Measurements from ENCODE around the gene CPNE2. TPM values are rescaled to one million over a fixed set of nuclear protein-coding genes. Genes with fewer than 3 reads are reported as not detected.

CPNE2 gene
- polyA plus RNA-seq, 2 of the 4 experiments (the other 2 are of a cell fraction): 36.7 TPM

DNA sequence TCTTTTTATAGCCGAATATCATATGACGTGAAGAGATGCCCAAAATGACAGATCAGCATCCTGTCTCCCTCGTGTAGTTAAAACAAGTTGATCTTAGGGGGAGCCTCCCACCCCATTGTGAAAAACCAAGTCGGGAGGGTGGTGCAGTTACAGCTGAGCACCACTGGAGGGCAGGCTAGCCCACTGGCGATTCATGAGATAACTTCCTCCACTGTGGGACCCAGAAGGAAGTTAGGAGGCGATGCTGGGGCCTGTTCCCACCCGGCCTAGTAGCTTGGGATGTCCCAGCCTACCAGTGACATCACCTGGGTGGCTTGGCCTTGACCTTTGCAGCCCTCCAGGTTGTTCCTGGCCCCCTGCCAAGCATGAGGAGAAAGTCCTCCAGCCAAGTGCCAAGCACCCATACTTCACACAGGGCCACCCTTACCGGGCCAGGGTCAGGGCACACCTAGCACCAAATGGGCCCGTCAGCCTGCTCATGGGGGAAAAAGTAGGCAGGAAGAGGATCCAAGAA lies 8.1 kb upstream of the CPNE2 start:
- peak; percentile 81 to 93 for DNase-seq (ENCODE audit: low read depth in 1 of 2, low spot score in 1 of 2)
- Histone ChIP-seq H3K4me1 (no peaks in the 10 kb centered on the region), H3K4me2 (0 out of 3 replicates have a peak overlapping the region, but pooled peaks have one; percentile 3), H3K9me3 (no peaks in the 10 kb centered on the region), H3K4me3 (no peak overlapping the region), H3K27ac (peak overlapping the region in 1 of 2 experiments; percentile 56; a peak in 3 of 6 replicates)
- WGBS (ENCODE audit: missing lambda C conversion rate): 19% methylated on average over 9 of the region's 9 CpGs
- TF ChIP-seq E2F6 (IDR thresholded peaks at IDR 0.05; ENCODE audit: borderline replicate concordance, low read depth) (no peak), ZC3H11A (IDR thresholded peaks at IDR 0.05) (no peak), MAFK (IDR thresholded peaks at IDR 0.05; ENCODE audit: partially characterized antibody) (peak; percentile 65), TP53 (CRISPR knock-in tag; IDR thresholded peaks at IDR 0.05) (0 out of 2 replicates have a peak, but pooled peaks have one; percentile 35), SMC3 (IDR thresholded peaks at IDR 0.05) (peak; percentile 80), RAD21 (conservative IDR thresholded peaks at IDR 0.05 in 1 of 2, IDR thresholded peaks at IDR 0.05 in 1 of 2) (peak; percentile 86 to 90), JUNB (IDR thresholded peaks at IDR 0.05) (no peak), RFX5 (IDR thresholded peaks at IDR 0.05) (no peak), KDM5A (IDR thresholded peaks at IDR 0.05) (no peak), NFE2L2 (conservative IDR thresholded peaks at IDR 0.05; ENCODE audit: low read length) (no peak), ZSCAN20 (CRISPR knock-in tag; IDR thresholded peaks at IDR 0.05) (no peak)
- TF ChIP-seq, protein P1, sequence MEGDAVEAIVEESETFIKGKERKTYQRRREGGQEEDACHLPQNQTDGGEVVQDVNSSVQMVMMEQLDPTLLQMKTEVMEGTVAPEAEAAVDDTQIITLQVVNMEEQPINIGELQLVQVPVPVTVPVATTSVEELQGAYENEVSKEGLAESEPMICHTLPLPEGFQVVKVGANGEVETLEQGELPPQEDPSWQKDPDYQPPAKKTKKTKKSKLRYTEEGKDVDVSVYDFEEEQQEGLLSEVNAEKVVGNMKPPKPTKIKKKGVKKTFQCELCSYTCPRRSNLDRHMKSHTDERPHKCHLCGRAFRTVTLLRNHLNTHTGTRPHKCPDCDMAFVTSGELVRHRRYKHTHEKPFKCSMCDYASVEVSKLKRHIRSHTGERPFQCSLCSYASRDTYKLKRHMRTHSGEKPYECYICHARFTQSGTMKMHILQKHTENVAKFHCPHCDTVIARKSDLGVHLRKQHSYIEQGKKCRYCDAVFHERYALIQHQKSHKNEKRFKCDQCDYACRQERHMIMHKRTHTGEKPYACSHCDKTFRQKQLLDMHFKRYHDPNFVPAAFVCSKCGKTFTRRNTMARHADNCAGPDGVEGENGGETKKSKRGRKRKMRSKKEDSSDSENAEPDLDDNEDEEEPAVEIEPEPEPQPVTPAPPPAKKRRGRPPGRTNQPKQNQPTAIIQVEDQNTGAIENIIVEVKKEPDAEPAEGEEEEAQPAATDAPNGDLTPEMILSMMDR (IDR thresholded peaks at IDR 0.05): peak; percentile 90
- ChIA-PET POLR2A (no interaction called here), CTCF (interaction anchor here (0.7 to 10.5 kb wide), 58 partner anchors 8 to 438 kb away, joined by 3 to 101 read pairs (median 4); partner anchors contain the start of genes CETP, CPNE2, PSME3IP1 and RSPRY1)
- peak; percentile 67 to 87 for ATAC-seq
- peak; percentile 63 for FAIRE-seq

- POLR2A ChIA-PET: no interaction called here
- no peak for FAIRE-seq
- TF ChIP-seq ELK1 (IDR thresholded peaks at IDR 0.05; ENCODE audit: low read depth, low read length): no peak
- no peak for TF ChIP-seq EHMT2 (IDR thresholded peaks at IDR 0.05; ENCODE audit: low read depth)
- TF ChIP-seq PBX3 (IDR thresholded peaks at IDR 0.05): no peak
- TF ChIP-seq TP53 (CRISPR knock-in tag; IDR thresholded peaks at IDR 0.05): no peak
- TF ChIP-seq HOXB5 (CRISPR knock-in tag; IDR thresholded peaks at IDR 0.05): no peak
- no peak for TF ChIP-seq ESRRA (IDR thresholded peaks at IDR 0.05; ENCODE audit: borderline replicate concordance, low read length)
- TF ChIP-seq HOXA7 (CRISPR knock-in tag; IDR thresholded peaks at IDR 0.05): no peak
- no peak for TF ChIP-seq EP300 (IDR thresholded peaks at IDR 0.05)
- TF ChIP-seq RARB (CRISPR knock-in tag; IDR thresholded peaks at IDR 0.05): no peak
- TF ChIP-seq, protein P2, sequence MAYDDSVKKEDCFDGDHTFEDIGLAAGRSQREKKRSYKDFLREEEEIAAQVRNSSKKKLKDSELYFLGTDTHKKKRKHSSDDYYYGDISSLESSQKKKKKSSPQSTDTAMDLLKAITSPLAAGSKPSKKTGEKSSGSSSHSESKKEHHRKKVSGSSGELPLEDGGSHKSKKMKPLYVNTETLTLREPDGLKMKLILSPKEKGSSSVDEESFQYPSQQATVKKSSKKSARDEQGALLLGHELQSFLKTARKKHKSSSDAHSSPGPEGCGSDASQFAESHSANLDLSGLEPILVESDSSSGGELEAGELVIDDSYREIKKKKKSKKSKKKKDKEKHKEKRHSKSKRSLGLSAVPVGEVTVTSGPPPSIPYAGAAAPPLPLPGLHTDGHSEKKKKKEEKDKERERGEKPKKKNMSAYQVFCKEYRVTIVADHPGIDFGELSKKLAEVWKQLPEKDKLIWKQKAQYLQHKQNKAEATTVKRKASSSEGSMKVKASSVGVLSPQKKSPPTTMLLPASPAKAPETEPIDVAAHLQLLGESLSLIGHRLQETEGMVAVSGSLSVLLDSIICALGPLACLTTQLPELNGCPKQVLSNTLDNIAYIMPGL (CRISPR knock-in tag; IDR thresholded peaks at IDR 0.05; ENCODE audit: borderline replicate concordance): no peak
- no peak for TF ChIP-seq CHD2 (IDR thresholded peaks at IDR 0.05; ENCODE audit: low read length, partially characterized antibody)
- no peak for TF ChIP-seq HOXB13 (CRISPR knock-in tag; IDR thresholded peaks at IDR 0.05; ENCODE audit: low read depth)
- no peak for TF ChIP-seq ZNF302 (CRISPR knock-in tag; IDR thresholded peaks at IDR 0.05)
- TF ChIP-seq HEYL (CRISPR knock-in tag; IDR thresholded peaks at IDR 0.05): no peak
- TF ChIP-seq E2F6 (IDR thresholded peaks at IDR 0.05; ENCODE audit: borderline replicate concordance, low read depth): no peak
- TF ChIP-seq POLR2AphosphoS2 (conservative IDR thresholded peaks at IDR 0.05; ENCODE audit: low read length): no peak
These were observed 7.4 kb upstream of the CPNE2 start for GRCh38 chr16:57084996-57085395.

More at GRCh38 chr16:57084996-57085395, 7.4 kb upstream of the CPNE2 start:
- H3K4me2 ChIP-seq: no peak overlapping the region
- DNase-seq (ENCODE audit: low read depth in 1 of 2, low spot score in 1 of 2) (no peak), ATAC-seq (no peak)
- no peak overlapping the region for H3K4me3 ChIP-seq
- no peaks in the 10 kb centered on the region for H3K4me1 ChIP-seq
- no peaks in the 10 kb centered on the region for H3K9me3 ChIP-seq
- H3K27ac ChIP-seq: no peak overlapping the region
- 77% methylated on average over 7 of the region's 7 CpGs for WGBS (ENCODE audit: missing lambda C conversion rate)
- CTCF ChIA-PET: interaction anchor here (0.7 to 10.5 kb wide), 43 partner anchors 9 to 342 kb away, joined by 3 to 101 read pairs (median 5); partner anchors contain the start of genes CPNE2, PSME3IP1 and RSPRY1

Measured in A549 (cell line).